ENCODE results near the gene VPS13D.

The VPS13D gene

GRCh38 chr1:12368646-12369045 is 138.8 kb downstream of the VPS13D start:
- Histone ChIP-seq H3K4me3 (IDR thresholded peaks at IDR 0.05; ENCODE audit: insufficient read depth, low read depth, low read length) (no peak overlapping the region), H3K4me1 (ENCODE audit: low read depth, poor library complexity, severe bottlenecking) (no peaks in the 10 kb centered on the region), H4K20me1 (ENCODE audit: insufficient read depth) (no peaks in the 10 kb centered on the region), H3K27me3 (ENCODE audit: insufficient read depth, low read depth) (no peaks in the 10 kb centered on the region), H3K79me2 (ENCODE audit: insufficient read depth, low read depth) (no peaks in the 10 kb centered on the region), H3K36me3 (ENCODE audit: insufficient read depth) (no peaks in the 10 kb centered on the region), H3K27ac (no peak overlapping the region), H3K9ac (no peak overlapping the region), H3K4me2 (no peak overlapping the region), H2AFZ (ENCODE audit: low read depth) (no peak overlapping the region)
- TF ChIP-seq, protein P1, sequence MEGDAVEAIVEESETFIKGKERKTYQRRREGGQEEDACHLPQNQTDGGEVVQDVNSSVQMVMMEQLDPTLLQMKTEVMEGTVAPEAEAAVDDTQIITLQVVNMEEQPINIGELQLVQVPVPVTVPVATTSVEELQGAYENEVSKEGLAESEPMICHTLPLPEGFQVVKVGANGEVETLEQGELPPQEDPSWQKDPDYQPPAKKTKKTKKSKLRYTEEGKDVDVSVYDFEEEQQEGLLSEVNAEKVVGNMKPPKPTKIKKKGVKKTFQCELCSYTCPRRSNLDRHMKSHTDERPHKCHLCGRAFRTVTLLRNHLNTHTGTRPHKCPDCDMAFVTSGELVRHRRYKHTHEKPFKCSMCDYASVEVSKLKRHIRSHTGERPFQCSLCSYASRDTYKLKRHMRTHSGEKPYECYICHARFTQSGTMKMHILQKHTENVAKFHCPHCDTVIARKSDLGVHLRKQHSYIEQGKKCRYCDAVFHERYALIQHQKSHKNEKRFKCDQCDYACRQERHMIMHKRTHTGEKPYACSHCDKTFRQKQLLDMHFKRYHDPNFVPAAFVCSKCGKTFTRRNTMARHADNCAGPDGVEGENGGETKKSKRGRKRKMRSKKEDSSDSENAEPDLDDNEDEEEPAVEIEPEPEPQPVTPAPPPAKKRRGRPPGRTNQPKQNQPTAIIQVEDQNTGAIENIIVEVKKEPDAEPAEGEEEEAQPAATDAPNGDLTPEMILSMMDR (conservative IDR thresholded peaks at IDR 0.05; ENCODE audit: low read depth, low read length), result no peak

GRCh38 chr1:12369258-12369657 is 139.4 kb downstream of the VPS13D start:
- Histone ChIP-seq H3K36me3 (ENCODE audit: insufficient read depth) (no peaks in the 10 kb centered on the region), H2AFZ (ENCODE audit: low read depth) (no peak overlapping the region), H3K4me3 (IDR thresholded peaks at IDR 0.05; ENCODE audit: insufficient read depth, low read depth, low read length) (no peak overlapping the region), H3K9ac (no peak overlapping the region), H3K4me2 (no peak overlapping the region), H3K27me3 (ENCODE audit: insufficient read depth, low read depth) (no peaks in the 10 kb centered on the region), H4K20me1 (ENCODE audit: insufficient read depth) (no peaks in the 10 kb centered on the region), H3K79me2 (ENCODE audit: insufficient read depth, low read depth) (no peaks in the 10 kb centered on the region), H3K4me1 (ENCODE audit: low read depth, poor library complexity, severe bottlenecking) (no peaks in the 10 kb centered on the region), H3K27ac (no peak overlapping the region)
- TF ChIP-seq, protein P1 (conservative IDR thresholded peaks at IDR 0.05; ENCODE audit: low read depth, low read length), result no peak

DNA sequence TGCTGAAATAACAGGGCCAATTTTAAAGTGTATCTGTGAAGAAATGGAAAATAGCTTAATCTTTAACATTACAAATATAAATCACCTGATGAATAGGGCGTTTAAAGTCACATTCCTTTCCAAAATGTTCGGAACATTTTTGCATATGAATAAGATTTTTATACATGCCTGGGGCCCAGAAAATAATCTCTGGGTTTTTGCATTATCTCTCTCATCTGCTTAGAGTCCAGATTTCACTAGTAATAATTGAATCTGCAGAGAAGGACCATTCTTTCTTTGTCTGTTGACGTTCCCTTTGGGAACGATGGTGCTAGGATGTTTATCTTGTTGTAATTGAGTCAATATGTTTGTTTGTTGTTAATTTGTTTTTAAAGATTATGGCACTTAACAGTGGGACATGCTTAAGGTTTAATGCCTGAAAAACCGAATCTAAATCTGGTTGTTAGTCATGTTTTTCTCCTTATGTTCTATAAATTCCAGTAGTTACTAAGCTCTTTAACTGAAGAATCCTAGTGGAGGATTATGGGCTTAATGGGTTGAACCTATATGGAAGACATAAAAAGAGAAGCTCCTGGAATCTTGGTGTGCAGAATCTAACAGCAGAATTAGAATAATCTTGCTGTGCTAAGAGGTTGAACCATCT is 140.6 kb downstream of the VPS13D start:
- Histone ChIP-seq H3K36me3 (ENCODE audit: insufficient read depth) (no peaks in the 10 kb centered on the region), H4K20me1 (ENCODE audit: insufficient read depth) (no peaks in the 10 kb centered on the region), H3K4me1 (ENCODE audit: low read depth, poor library complexity, severe bottlenecking) (no peaks in the 10 kb centered on the region), H3K79me2 (ENCODE audit: insufficient read depth, low read depth) (no peaks in the 10 kb centered on the region), H3K9ac (no peak overlapping the region), H3K4me2 (no peak overlapping the region), H3K27ac (no peak overlapping the region), H3K27me3 (ENCODE audit: insufficient read depth, low read depth) (no peaks in the 10 kb centered on the region), H3K4me3 (IDR thresholded peaks at IDR 0.05; ENCODE audit: insufficient read depth, low read depth, low read length) (no peak overlapping the region), H2AFZ (ENCODE audit: low read depth) (no peak overlapping the region)
- TF ChIP-seq, protein P1 (conservative IDR thresholded peaks at IDR 0.05; ENCODE audit: low read depth, low read length), result no peak

DNA sequence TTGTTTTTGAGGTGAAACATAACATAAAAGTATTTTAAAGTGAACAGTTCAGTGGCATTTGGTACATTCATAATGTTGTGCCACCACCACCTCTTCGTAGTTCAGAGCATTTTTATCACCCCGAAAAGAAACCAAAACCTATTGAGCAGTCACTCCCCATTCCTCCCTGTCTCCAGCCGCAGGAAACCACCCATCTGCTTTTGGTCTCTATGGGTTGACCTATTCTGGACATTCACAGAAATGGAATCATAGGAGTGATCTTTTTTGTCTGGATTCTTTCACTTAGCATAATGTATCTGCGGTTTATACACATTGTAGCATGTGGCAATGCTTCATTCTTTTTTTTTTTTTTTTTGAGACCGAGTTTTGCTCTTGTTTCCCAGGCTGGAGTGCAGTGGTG is 141.2 kb downstream of the VPS13D start:
- H2AFZ ChIP-seq (ENCODE audit: low read depth), result no peak overlapping the region
- no peaks in the 10 kb centered on the region for H3K4me1 ChIP-seq (ENCODE audit: low read depth, poor library complexity, severe bottlenecking)
- no peaks in the 10 kb centered on the region for H3K36me3 ChIP-seq (ENCODE audit: insufficient read depth)
- no peak overlapping the region for H3K4me3 ChIP-seq (IDR thresholded peaks at IDR 0.05; ENCODE audit: insufficient read depth, low read depth, low read length)
- no peak overlapping the region for H3K27ac ChIP-seq
- no peaks in the 10 kb centered on the region for H4K20me1 ChIP-seq (ENCODE audit: insufficient read depth)
- H3K9ac ChIP-seq, result no peak overlapping the region
- H3K27me3 ChIP-seq (ENCODE audit: insufficient read depth, low read depth), result no peaks in the 10 kb centered on the region
- no peak overlapping the region for H3K4me2 ChIP-seq
- H3K79me2 ChIP-seq (ENCODE audit: insufficient read depth, low read depth), result no peaks in the 10 kb centered on the region
- TF ChIP-seq, protein P1 (conservative IDR thresholded peaks at IDR 0.05; ENCODE audit: low read depth, low read length), result no peak
